Fibroblast of pulmonary artery (primary cell): ENCODE measurements around the gene LPAR6.

Experiments
- DNase-seq: peaks from one replicate; pipeline ENCODE4 v3.0.0-alpha.2; 2010; ENCODE audit warnings: low read depth
- H3K4me3 ChIP-seq: replicated peaks from 2 replicates; pipeline ENCODE4 v1.5.1; 2011; ENCODE audit warnings: low read depth, mild to moderate bottlenecking, control low read depth, low read length, moderate library complexity
- TF ChIP-seq, protein P1 (sequence below): IDR thresholded peaks from 2 replicates; pipeline ENCODE4 v1.5.1; 2011; ENCODE audit warnings: mild to moderate bottlenecking, control low read depth, low read length, inconsistent platforms; ENCODE audit errors: missing control alignments

LPAR6 gene

DNA sequence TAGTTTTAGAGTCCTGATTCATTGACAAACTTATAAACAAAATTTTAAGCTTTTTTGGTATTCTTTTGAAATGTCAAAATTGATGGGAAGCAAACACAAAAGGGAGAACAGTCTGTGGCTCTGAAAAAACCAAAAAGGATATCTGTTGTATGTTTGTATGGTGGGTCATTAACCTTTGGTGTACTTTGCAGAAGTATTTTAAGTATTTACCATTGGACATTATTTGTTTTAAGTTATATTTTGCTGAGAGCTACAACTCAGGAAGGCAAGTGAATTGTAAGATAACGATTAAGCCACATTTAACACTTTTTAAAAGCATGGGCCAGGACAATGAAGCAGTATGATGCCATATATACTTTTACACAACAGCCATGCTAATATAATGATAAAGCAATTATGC is 15.2 kb downstream of the LPAR6 start:
- TF ChIP-seq, protein P1, sequence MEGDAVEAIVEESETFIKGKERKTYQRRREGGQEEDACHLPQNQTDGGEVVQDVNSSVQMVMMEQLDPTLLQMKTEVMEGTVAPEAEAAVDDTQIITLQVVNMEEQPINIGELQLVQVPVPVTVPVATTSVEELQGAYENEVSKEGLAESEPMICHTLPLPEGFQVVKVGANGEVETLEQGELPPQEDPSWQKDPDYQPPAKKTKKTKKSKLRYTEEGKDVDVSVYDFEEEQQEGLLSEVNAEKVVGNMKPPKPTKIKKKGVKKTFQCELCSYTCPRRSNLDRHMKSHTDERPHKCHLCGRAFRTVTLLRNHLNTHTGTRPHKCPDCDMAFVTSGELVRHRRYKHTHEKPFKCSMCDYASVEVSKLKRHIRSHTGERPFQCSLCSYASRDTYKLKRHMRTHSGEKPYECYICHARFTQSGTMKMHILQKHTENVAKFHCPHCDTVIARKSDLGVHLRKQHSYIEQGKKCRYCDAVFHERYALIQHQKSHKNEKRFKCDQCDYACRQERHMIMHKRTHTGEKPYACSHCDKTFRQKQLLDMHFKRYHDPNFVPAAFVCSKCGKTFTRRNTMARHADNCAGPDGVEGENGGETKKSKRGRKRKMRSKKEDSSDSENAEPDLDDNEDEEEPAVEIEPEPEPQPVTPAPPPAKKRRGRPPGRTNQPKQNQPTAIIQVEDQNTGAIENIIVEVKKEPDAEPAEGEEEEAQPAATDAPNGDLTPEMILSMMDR, result no peak
- H3K4me3 ChIP-seq, result no peak overlapping the region
- DNase-seq, result no peak

GRCh38 chr13:48393698-48394085 is 19.2 kb downstream of the LPAR6 start:
- TF ChIP-seq, protein P1, result no peak
- DNase-seq, result no peak
- no peak overlapping the region for H3K4me3 ChIP-seq

DNA sequence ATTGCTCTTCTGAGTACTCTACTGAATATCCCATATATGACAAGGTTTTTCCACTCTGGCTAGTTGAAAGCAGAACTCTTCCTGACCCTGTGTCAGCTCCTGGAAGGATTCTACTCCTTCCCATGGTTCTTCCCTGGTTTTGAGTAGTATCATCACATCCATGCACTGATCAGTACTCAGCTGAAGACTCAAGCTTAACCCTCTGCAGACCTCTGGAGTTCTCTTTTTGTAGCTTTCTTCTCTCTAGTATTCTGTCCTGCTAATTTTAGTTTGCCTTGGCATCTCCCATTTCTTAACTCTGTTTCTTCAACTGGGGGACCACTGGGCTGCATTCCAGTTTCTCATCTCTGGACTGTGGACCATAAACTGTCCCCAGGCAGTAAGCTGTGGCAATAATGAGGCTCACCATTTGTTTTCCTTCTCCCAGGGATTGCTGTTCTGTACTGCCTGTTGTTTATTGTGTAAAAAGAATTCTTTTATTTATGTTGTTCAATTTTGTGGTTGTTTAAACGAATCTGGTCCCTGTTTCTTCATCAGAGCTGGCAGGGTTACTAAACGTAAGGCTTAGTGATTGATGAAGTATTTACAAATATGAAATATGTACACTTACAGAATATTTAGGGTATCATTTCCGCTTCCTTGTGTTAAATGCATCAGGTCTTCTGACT is 19.7 kb downstream of the LPAR6 start:
- no peak overlapping the region for H3K4me3 ChIP-seq
- no peak for DNase-seq
- TF ChIP-seq, protein P1, result no peak

- no peak for DNase-seq
- TF ChIP-seq, protein P1, result no peak
- H3K4me3 ChIP-seq, result no peak overlapping the region
Measured at GRCh38 chr13:48391257-48391656, 21.7 kb downstream of the LPAR6 start.

DNA sequence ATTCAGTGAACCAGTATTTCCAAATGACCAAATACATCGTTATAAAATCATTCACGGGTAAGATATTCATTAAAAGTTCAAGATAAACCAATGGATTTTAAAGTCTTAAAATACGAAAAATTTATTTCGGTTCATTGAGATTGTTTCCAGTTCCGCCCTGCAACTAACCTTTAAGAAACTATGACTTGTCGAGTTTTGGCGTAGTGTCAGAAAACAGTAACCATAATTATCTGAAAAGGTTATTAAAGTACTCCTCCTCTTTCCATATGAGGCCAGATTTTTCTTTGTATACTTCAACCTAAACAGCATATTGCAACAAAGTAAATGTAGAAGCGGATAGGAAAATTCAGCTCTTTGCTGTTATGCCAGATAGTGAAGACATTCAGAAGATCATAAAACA is 26.1 kb downstream of the LPAR6 start:
- DNase-seq, result no peak
- TF ChIP-seq, protein P1, result no peak
- no peak overlapping the region for H3K4me3 ChIP-seq

DNA sequence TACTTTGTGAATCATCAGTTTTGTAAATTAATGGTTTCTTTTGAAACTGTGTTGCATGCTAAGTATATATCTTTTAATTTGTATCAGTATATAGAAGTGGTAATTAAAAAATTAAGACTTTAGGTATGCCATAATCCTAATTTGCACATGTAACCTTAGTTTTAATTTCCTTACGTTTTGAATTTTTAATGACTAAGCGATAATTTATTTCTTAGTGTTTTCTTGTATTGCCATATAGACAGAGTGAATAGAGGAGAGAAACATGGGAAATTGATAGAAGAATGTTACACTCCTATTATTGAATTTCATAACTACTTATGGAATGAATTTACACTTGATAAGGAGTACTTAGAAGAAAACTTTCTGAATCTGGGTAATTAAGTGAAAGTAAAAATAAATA is 29.5 kb downstream of the LPAR6 start:
- no peak overlapping the region for H3K4me3 ChIP-seq
- TF ChIP-seq, protein P1, result no peak
- DNase-seq, result no peak

DNA sequence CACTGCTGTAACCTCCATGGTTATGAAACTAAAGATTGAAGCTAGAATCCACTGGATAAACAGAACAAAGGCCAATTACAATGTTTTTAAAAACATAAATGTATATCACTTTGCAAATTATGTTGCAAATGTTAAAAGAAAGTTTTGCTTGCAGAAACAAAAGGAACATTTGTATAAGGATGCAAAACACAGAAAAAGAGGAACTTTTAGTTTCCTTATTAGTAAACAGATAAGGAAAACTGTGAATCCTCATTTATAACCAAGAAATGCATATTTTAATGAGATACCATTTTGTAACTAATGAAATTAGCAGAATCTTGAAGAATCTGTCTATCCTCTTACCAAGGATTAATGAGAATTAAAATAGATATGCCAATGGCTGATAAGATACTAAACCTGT is 32.3 kb downstream of the LPAR6 start:
- no peak overlapping the region for H3K4me3 ChIP-seq
- no peak for DNase-seq

More for the DNA sequence above, 32.3 kb downstream of the LPAR6 start:
- TF ChIP-seq, protein P1, result no peak
